B cell (primary cell): ENCODE data around the gene RNU5B-1.

Source experiments
- EZH2 ChIP-seq: IDR thresholded peaks from 2 replicates; pipeline ENCODE4 v1.6.1; 2012; ENCODE audit warnings: borderline replicate concordance, low read depth, mild to moderate bottlenecking, moderate library complexity, low read length; ENCODE audit not compliant: insufficient read depth, poor library complexity, severe bottlenecking
- TF ChIP-seq, protein P1 (sequence below): fragments of 200-600 bp; IDR thresholded peaks from one replicate; pipeline ENCODE4 v1.8.0; 2022; ENCODE audit warnings: antibody characterized with exemption, mild to moderate bottlenecking

DNA sequence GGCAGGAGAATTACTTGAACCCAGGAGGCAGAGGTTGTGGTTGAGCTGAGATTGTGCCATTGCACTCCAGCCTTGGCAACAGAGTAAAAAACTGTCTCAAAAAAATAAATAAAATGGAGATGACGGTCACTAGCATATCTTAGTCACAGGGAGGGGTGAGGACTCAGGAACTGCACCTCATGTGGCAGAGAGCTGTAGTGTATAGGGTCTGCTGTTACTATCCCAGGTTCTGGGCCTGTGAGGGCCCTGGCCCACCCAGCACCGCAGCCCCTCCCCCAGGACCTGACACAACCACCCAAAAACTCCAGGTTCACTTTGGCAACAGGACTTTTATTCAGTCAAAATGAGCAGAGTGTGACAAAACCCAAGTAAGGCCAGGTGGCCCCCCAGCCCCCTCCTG, 22.3 kb downstream of the RNU5B-1 start:
- TF ChIP-seq, protein P1, sequence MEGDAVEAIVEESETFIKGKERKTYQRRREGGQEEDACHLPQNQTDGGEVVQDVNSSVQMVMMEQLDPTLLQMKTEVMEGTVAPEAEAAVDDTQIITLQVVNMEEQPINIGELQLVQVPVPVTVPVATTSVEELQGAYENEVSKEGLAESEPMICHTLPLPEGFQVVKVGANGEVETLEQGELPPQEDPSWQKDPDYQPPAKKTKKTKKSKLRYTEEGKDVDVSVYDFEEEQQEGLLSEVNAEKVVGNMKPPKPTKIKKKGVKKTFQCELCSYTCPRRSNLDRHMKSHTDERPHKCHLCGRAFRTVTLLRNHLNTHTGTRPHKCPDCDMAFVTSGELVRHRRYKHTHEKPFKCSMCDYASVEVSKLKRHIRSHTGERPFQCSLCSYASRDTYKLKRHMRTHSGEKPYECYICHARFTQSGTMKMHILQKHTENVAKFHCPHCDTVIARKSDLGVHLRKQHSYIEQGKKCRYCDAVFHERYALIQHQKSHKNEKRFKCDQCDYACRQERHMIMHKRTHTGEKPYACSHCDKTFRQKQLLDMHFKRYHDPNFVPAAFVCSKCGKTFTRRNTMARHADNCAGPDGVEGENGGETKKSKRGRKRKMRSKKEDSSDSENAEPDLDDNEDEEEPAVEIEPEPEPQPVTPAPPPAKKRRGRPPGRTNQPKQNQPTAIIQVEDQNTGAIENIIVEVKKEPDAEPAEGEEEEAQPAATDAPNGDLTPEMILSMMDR, result no peak
- TF ChIP-seq EZH2, result no peak
